ENCODE data around the gene CDKL1. TPM values are rescaled to one million over a fixed set of nuclear protein-coding genes. Genes with fewer than 3 reads are reported as not detected.
"Not testable (repeated sequence)": the region's sequence is repeated elsewhere in the genome, so short reads cannot be mapped to it uniquely, and the experiment has no call there.

CDKL1 gene
- total and polyA plus RNA-seq, 8 donors: 12.0 to 22.2 (median 17.3) TPM

DNA sequence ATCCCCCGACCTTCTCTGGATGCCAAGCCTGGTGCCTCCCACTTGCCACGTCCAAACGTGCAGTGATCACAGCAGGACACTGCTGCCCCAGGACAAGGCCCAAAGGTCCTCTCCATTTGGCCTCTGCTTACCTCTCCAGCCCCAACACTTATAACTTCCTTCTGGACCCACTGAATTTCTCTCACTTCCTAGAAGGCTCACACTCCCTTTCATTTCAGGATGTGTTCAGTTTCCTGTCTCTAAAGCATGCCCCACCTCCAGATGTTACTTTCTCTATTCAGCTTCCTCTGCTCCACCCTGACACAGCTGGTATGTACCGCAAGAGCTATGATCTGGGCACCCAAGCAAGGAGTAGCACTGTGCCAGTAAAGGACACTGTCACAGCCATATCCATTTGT is 33.0 kb downstream of the CDKL1 start:
- H3K27ac ChIP-seq: peak overlapping the region; percentile 82 to 85
- ATAC-seq (peak; percentile 68), DNase-seq (no peak)
- peaks cover 11 to 35% of the 10 kb centered on the region in 2 donors for H3K4me1 ChIP-seq
- no peaks in the 10 kb centered on the region for H3K27me3 ChIP-seq
- H3K9me3 ChIP-seq: no peaks in the 10 kb centered on the region
- peaks cover 0 to 2% of the 10 kb centered on the region in 2 donors for H3K36me3 ChIP-seq
- H3K4me3 ChIP-seq: peak overlapping the region; percentile 2 to 41
- TF ChIP-seq, protein P1, sequence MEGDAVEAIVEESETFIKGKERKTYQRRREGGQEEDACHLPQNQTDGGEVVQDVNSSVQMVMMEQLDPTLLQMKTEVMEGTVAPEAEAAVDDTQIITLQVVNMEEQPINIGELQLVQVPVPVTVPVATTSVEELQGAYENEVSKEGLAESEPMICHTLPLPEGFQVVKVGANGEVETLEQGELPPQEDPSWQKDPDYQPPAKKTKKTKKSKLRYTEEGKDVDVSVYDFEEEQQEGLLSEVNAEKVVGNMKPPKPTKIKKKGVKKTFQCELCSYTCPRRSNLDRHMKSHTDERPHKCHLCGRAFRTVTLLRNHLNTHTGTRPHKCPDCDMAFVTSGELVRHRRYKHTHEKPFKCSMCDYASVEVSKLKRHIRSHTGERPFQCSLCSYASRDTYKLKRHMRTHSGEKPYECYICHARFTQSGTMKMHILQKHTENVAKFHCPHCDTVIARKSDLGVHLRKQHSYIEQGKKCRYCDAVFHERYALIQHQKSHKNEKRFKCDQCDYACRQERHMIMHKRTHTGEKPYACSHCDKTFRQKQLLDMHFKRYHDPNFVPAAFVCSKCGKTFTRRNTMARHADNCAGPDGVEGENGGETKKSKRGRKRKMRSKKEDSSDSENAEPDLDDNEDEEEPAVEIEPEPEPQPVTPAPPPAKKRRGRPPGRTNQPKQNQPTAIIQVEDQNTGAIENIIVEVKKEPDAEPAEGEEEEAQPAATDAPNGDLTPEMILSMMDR (IDR thresholded peaks at IDR 0.05): no peak
- intact Hi-C loops (cut with DNase I): no loop called here

DNA sequence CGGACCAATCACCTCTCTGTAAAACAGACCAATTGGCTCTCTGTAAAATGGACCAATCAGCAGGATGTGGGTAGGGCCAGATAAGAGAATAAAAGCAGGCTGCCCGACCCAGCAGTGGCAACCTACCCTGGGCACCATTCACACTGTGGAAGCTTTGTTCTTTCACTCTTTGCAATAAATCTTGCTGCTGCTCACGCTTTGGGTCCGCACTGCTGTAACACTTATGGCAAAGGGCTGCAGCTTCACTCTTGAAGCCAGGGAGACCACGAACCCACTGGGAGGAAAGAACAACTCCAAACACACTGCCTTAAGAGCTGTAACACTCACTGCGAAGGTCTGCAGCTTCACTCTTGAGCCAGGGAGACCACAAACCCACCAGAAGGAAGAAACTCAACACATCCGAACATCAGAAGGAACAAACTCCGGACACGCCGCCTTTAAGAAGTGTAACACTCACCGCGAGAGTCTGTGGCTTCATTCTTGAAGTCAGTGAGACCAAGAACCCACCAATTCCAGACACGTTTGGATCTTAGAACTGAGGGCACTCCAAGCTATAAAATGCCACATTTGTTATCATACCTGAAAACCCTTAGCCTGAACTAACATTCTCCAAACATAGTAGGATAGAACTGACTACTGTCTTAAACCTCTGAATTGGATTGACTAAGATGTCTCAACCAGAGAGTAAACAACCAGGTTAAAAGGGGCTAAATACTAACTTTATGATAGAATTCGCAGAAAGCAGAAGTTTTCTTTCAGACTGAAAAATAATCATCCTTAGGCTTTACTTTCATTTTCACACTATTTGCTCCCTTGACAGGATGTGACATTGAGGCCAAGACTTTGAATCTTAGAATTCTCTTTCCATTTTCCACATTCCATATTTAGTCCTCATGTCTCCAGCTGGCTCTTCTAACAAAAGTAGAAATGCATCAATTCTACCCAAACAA is 33.6 kb downstream of the CDKL1 start:
- no peak for DNase-seq
- H3K9me3 ChIP-seq: no peaks in the 10 kb centered on the region
- no peak for ATAC-seq
- intact Hi-C loops (cut with DNase I): no loop called here
- peak overlapping the region; percentile 82 to 85 for H3K27ac ChIP-seq
- H3K36me3 ChIP-seq: peaks cover 0 to 9% of the 10 kb centered on the region in 2 donors
- no peaks in the 10 kb centered on the region for H3K27me3 ChIP-seq
- peak overlapping the region; percentile 2 to 41 for H3K4me3 ChIP-seq
- peaks cover 11 to 35% of the 10 kb centered on the region in 2 donors for H3K4me1 ChIP-seq
- TF ChIP-seq, protein P1 (IDR thresholded peaks at IDR 0.05): no peak

DNA sequence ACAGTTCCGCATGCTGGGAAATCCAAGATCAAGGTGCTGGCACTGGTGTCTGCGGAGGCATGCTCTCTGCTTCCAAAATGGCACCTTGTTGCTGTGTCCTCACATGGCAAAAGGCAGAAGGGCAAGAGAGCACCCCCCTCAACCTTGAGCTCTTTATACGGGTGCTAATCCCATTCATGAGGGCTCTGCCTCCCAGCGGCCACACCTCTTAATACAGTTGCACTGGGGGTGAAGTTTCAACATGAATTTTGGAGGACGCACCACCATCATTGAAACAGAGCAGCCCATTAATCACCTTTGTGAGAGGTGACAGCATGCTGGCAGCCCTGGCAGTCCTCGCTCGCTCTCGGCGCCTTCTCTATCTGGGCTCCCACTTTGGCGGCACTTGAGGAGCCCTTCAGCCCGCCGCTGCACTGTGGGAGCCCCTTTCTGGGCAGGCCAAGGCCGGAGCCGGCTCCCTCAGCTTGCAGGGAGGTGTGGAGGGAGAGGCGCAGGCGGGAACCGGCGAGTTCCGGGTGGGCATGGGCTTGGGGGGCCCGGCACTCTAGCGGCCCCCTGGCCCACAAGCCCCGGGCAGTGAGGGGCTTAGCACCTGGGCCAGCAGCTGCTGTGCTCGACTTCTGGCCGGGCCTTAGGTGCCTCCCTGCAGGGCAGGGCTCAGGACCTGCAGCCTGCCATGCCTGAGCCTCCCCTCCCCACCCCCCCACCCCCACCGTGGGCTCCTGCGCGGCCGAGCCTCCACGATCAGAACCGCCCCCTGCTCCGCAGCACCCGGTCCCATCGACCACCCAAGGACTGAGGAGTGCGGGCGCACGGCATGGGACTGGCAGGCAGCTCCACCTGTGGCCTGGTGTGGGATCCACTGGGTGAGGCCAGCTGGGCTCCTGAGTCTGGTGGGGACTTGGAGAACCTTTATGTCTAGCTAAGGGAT is 34.9 kb downstream of the CDKL1 start:
- ATAC-seq; H3K9me3 ChIP-seq; H3K27me3 ChIP-seq; H3K4me3 ChIP-seq; DNase-seq; H3K27ac ChIP-seq; intact Hi-C loops (cut with DNase I): not testable (repeated sequence)
- Histone ChIP-seq H3K4me1 (peaks cover 11 to 35% of the 10 kb centered on the region in 2 donors), H3K36me3 (peaks cover 0 to 13% of the 10 kb centered on the region in 2 donors)

DNA sequence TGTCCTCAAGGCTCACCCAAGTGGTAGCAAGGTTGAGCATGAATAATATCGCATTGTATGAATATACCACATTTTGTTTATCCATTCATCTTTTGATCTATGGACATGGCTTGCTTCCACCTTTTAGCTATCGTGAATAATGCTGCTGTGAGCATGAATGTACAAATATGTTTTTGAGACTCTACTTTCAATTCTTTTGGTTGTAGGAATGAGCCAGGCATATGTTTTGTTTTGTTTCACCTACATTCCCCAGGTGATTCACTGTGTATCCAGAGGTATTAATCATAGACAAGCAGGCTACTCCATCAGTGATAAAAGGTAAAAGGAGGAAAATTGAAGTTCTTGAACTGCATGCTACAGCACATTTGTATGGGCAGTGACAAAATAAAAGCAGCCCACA is 35.8 kb downstream of the CDKL1 start:
- TF ChIP-seq, protein P1 (IDR thresholded peaks at IDR 0.05): no peak
- intact Hi-C loops (cut with DNase I): no loop called here
- ATAC-seq: no peak

DNA sequence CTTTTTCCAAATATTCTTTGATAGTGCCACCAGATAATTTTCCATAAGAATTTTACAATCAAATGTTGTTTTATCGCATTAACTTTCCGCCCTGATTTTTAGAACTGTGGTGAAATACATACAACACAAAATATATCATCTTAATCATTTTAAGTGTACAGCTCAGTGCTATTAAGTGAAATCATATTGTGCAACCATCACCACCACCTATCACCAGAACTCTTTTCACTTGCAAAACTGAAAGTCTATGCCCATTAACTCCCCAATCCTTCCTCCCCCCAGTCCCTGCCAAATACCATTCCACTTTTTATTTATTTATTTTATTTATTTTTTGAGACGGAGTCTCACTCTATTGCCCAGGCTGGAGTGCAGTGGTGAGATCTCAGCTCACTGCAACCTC is 36.6 kb downstream of the CDKL1 start:
- Histone ChIP-seq H3K9me3 (no peaks in the 10 kb centered on the region), H3K36me3 (peaks cover 0 to 13% of the 10 kb centered on the region in 2 donors), H3K4me3 (no peak overlapping the region), H3K27ac (no peak overlapping the region), H3K27me3 (no peaks in the 10 kb centered on the region), H3K4me1 (peaks cover 11 to 23% of the 10 kb centered on the region in 2 donors)
- TF ChIP-seq, protein P1 (IDR thresholded peaks at IDR 0.05): no peak
- intact Hi-C loops (cut with DNase I): no loop called here
- no peak for DNase-seq
- no peak for ATAC-seq

More for the DNA sequence above, 35.8 kb downstream of the CDKL1 start:
- Histone ChIP-seq H3K27me3 (no peaks in the 10 kb centered on the region), H3K9me3 (no peaks in the 10 kb centered on the region), H3K4me3 (no peak overlapping the region), H3K4me1 (peaks cover 11 to 31% of the 10 kb centered on the region in 2 donors), H3K27ac (no peak overlapping the region), H3K36me3 (peaks cover 0 to 13% of the 10 kb centered on the region in 2 donors)
- DNase-seq: no peak
